IMR-90 (cell line): ENCODE data around the gene PARD3. TPM values are rescaled to one million over a fixed set of nuclear protein-coding genes. Genes with fewer than 3 reads are reported as not detected.

Experiments used
- ATAC-seq: fragments of 200-7000 bp; cut with Tn5 transposase; 2 replicates; pipeline ENCODE4 v1.9.1; 2020; ENCODE audit warnings: low read depth, mild to moderate bottlenecking, moderate library complexity
- BruUV-seq: library from RNA; stranded (reverse); fragments of 400-500 nt; replicated peaks from 2 replicates; lab custom pipeline; 2021; lab: Mats Ljungman, UMichigan
- CTCF ChIA-PET: fragments of 300-600 bp; formaldehyde crosslinking; extraction: SDS; loops from one replicate; lab custom pipeline; 2021; ENCODE audit warnings: antibody characterized with exemption; lab: Yijun Ruan, JAX
- POLR2A ChIA-PET: fragments of 300-600 bp; sonication (Branson Sonifier 250); formaldehyde crosslinking; loops from one replicate; lab custom pipeline; 2022; ENCODE audit warnings: antibody characterized with exemption; ENCODE audit not compliant: unreplicated experiment; lab: Charles Lee
- DNase-seq: peaks from one replicate; pipeline ENCODE4 v3.0.0; 2013
- H2AFZ ChIP-seq: replicated peaks from 2 replicates; pipeline ENCODE3; 2013; ENCODE audit warnings: low read length, mild to moderate bottlenecking; ENCODE audit not compliant: poor library complexity
- H2AK5ac ChIP-seq: 2 replicates; pipeline ENCODE4 v1.6.1; 2013; ENCODE audit warnings: low read depth, low read length, inconsistent platforms
- H2AK9ac ChIP-seq: replicated peaks from 2 replicates; pipeline ENCODE3; 2013; ENCODE audit warnings: mild to moderate bottlenecking, low read depth, low read length, moderate library complexity; ENCODE audit not compliant: poor library complexity
- H2BK120ac ChIP-seq: 2 replicates; pipeline ENCODE4 v1.6.1; 2013; ENCODE audit warnings: low read depth, low read length, inconsistent platforms
- H2BK15ac ChIP-seq: 3 replicates; pipeline ENCODE4 v1.6.1; 2013; ENCODE audit warnings: low read depth, low read length, inconsistent platforms
- H2BK20ac ChIP-seq: 2 replicates; pipeline ENCODE4 v1.6.1; 2013; ENCODE audit warnings: low read depth, mild to moderate bottlenecking, inconsistent platforms, low read length, moderate library complexity
- H2BK5ac ChIP-seq: 2 replicates; pipeline ENCODE4 v1.6.1; 2013; ENCODE audit warnings: mild to moderate bottlenecking, low read depth, low read length, inconsistent platforms; ENCODE audit not compliant: poor library complexity, severe bottlenecking
- H3K14ac ChIP-seq: replicated peaks from 2 replicates; pipeline ENCODE4 v1.6.1; 2013; ENCODE audit warnings: low read depth, low read length, inconsistent platforms
- H3K18ac ChIP-seq: 2 replicates; pipeline ENCODE4 v1.6.1; 2013; ENCODE audit warnings: low read depth, low read length, control low read depth
- H3K23ac ChIP-seq: 2 replicates; pipeline ENCODE4 v1.6.1; 2013; ENCODE audit warnings: low read depth, low read length, inconsistent platforms
- H3K27ac ChIP-seq: 2 replicates; pipeline ENCODE4 v1.5.1; 2013; ENCODE audit warnings: mild to moderate bottlenecking, control low read depth, low read length; ENCODE audit not compliant: insufficient read depth
- H3K27me3 ChIP-seq: 2 replicates; pipeline ENCODE4 v1.6.1; 2013; ENCODE audit warnings: low read length; ENCODE audit not compliant: control insufficient read depth, insufficient read depth
- H3K36me3 ChIP-seq: 2 replicates; pipeline ENCODE4 v1.6.1; 2013; ENCODE audit warnings: low read length, mixed read lengths; ENCODE audit not compliant: control insufficient read depth, insufficient read depth
- H3K4ac ChIP-seq: 2 replicates; pipeline ENCODE4 v1.6.1; 2013; ENCODE audit warnings: low read depth, low read length, inconsistent platforms
- H3K4me1 ChIP-seq: 2 replicates; pipeline ENCODE4 v1.6.1; 2013; ENCODE audit warnings: low read length, mixed read lengths; ENCODE audit not compliant: control insufficient read depth, insufficient read depth
- H3K4me2 ChIP-seq: 2 replicates; pipeline ENCODE4 v1.6.1; 2013; ENCODE audit warnings: low read depth, mild to moderate bottlenecking, control low read depth, low read length, moderate library complexity
- H3K4me3 ChIP-seq: 2 replicates; pipeline ENCODE4 v1.5.1; 2013; ENCODE audit warnings: low read depth, mild to moderate bottlenecking, control low read depth, low read length, moderate library complexity; ENCODE audit not compliant: insufficient read depth
- H3K56ac ChIP-seq: 2 replicates; pipeline ENCODE4 v1.6.1; 2013; ENCODE audit warnings: low read length, inconsistent platforms; ENCODE audit not compliant: insufficient read depth; ENCODE audit errors: extremely low read depth
- H3K79me1 ChIP-seq, 2 experiments: 2 replicates each; pipeline ENCODE4 v1.6.1; 2013; ENCODE audit warnings: low read length in 2 of 2, inconsistent platforms in 1 of 2, low read depth in 1 of 2
- H3K9ac ChIP-seq: 2 replicates; pipeline ENCODE4 v1.6.1; 2013; ENCODE audit warnings: low read depth, low read length, control low read depth
- H3K9me1 ChIP-seq: 2 replicates; pipeline ENCODE4 v1.6.1; 2013; ENCODE audit warnings: low read length, inconsistent platforms; ENCODE audit not compliant: insufficient read depth
- H3K9me3 ChIP-seq: 2 replicates; pipeline ENCODE4 v1.6.1; 2013; ENCODE audit warnings: low read length; ENCODE audit not compliant: control insufficient read depth, insufficient read depth
- H4K20me1 ChIP-seq: 2 replicates; pipeline ENCODE4 v1.6.1; 2013; ENCODE audit warnings: low read length, inconsistent platforms; ENCODE audit not compliant: insufficient read depth
- H4K5ac ChIP-seq: 2 replicates; pipeline ENCODE4 v1.6.1; 2013; ENCODE audit warnings: mild to moderate bottlenecking, low read depth, low read length, control low read depth
- H4K8ac ChIP-seq, 2 experiments: 2 replicates each; pipeline ENCODE4 v1.6.1; 2013; ENCODE audit warnings: low read depth in 2 of 2, low read length in 2 of 2, control low read depth in 1 of 2, inconsistent platforms in 1 of 2
- H4K91ac ChIP-seq: 2 replicates; pipeline ENCODE4 v1.6.1; 2013; ENCODE audit warnings: low read depth, low read length, inconsistent platforms; ENCODE audit not compliant: insufficient read depth
- CEBPB ChIP-seq: IDR thresholded peaks from 2 replicates; pipeline ENCODE4 v1.6.1; 2012; ENCODE audit warnings: low read depth, low read length, improper control_type of control experiment
- CHD1 ChIP-seq: IDR thresholded peaks from 2 replicates; pipeline ENCODE4 v1.6.1; 2012; ENCODE audit warnings: low read depth, low read length, improper control_type of control experiment
- MAFK ChIP-seq: IDR thresholded peaks from 2 replicates; pipeline ENCODE4 v1.6.1; 2012; ENCODE audit warnings: low read depth, low read length, improper control_type of control experiment
- MAZ ChIP-seq: IDR thresholded peaks from 2 replicates; pipeline ENCODE4 v1.6.1; 2012; ENCODE audit warnings: low read depth, mild to moderate bottlenecking, low read length, improper control_type of control experiment, moderate library complexity, borderline replicate concordance
- POLR2A ChIP-seq: IDR thresholded peaks from 2 replicates; pipeline ENCODE4 v1.6.1; 2012; ENCODE audit warnings: mild to moderate bottlenecking, low read depth, low read length
- RAD21 ChIP-seq: IDR thresholded peaks from 2 replicates; pipeline ENCODE4 v1.6.1; 2012; ENCODE audit warnings: low read length, improper control_type of control experiment
- RCOR1 ChIP-seq: IDR thresholded peaks from 2 replicates; pipeline ENCODE4 v1.6.1; 2012; ENCODE audit warnings: mild to moderate bottlenecking, low read length, improper control_type of control experiment; ENCODE audit not compliant: insufficient replicate concordance
- RFX5 ChIP-seq: IDR thresholded peaks from 2 replicates; pipeline ENCODE4 v1.8.0; 2012; ENCODE audit warnings: low read depth, mild to moderate bottlenecking, low read length, moderate library complexity
- WGBS, 2 experiments: methylation state at CpG; one replicate each; pipeline versions ENCODE4 v1.1.5 to v1.1.7; 2013; ENCODE audit warnings: missing lambda C conversion rate in 2 of 2; ENCODE audit not compliant: insufficient read length in 1 of 2; ENCODE audit errors: extremely low coverage in 2 of 2; 5-methylcytosine and 5-hydroxymethylcytosine counted together
- dilution Hi-C: fragments of 300-500 bp; cut with HindIII; formaldehyde crosslinking; loops from one replicate; pipeline ENCODE4 v1.14.3; 2018; ENCODE audit warnings: low sequenced_read_pairs; ENCODE audit not compliant: unreplicated experiment
- in situ Hi-C: fragments of 300-500 bp; cut with MboI; formaldehyde crosslinking; loops from 3 replicates; pipeline ENCODE4 v1.14.3; 2019; ENCODE audit warnings: low sequenced_read_pairs, inconsistent platforms, mixed read lengths
- intact Hi-C: fragments of 100-400 bp; cut with micrococcal nuclease; formaldehyde crosslinking; loops from 2 replicates; pipeline ENCODE4 v1.10.0; 2022
- polyA plus RNA-seq, 3 experiments: library from polyadenylated mRNA; depleted of rRNA; stranded (reverse); fragments of >200 nt; gene quantifications; 2 replicates each; pipeline ENCODE4 v1.2.3, GENCODE V29; 2012; ENCODE audit warnings: low replicate concordance in 1 of 3
- total RNA-seq: library from RNA; depleted of rRNA; stranded (reverse); fragments of >200 nt; gene quantifications from 2 replicates; pipeline ENCODE4 v1.2.3, GENCODE V29; 2012
- TF ChIP-seq, protein P1 (sequence below): fragments of 150-350 bp; IDR thresholded peaks from 2 replicates; pipeline ENCODE4 v1.6.1; 2017; ENCODE audit warnings: mild to moderate bottlenecking, antibody characterized with exemption, low read length, low read depth
- TF ChIP-seq, protein P2 (sequence below): conservative IDR thresholded peaks from 2 replicates; pipeline ENCODE4 v1.5.1; 2012; ENCODE audit warnings: mild to moderate bottlenecking, low read depth, low read length, improper control_type of control experiment

Gene PARD3
- total and polyA plus RNA-seq, 2 of the 4 experiments (the other 2 are of a cell fraction) = 14.6 to 37.5 TPM

DNA sequence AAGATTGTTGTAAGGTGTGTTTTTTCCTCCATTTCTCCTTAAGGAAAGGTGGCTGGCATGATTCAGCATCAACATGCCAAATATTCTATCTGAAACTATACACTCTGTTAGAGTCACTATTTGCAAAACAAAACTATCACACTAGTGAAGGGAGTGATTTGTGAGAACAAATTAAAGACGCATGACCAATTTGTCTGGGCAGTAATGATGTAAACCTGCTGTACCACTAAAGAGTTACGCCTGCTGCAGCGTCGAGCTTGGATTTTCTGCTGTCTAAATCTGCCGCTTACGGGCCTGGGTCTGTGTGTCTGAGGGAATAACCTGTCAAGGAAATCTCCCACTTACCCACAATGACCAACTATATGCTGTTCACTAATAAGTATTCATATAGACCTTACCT, 648.3 kb downstream of the PARD3 start:
- dilution Hi-C loops = no loop called here
- Histone ChIP-seq H3K9me3 (no peaks in the 10 kb centered on the region), H3K27ac (no peak overlapping the region), H3K56ac (no peak overlapping the region), H3K4ac (no peak overlapping the region), H2AK5ac (no peak overlapping the region), H3K23ac (no peak overlapping the region), H2BK5ac (no peak overlapping the region), H2BK20ac (no peak overlapping the region), H3K36me3 (no peaks in the 10 kb centered on the region), H2BK120ac (no peak overlapping the region), H3K27me3 (no peaks in the 10 kb centered on the region), H4K5ac (no peak overlapping the region), H3K4me2 (no peak overlapping the region), H3K14ac (no peak overlapping the region), H3K4me3 (no peak overlapping the region), H4K8ac (no peak overlapping the region), H3K18ac (no peak overlapping the region), H3K4me1 (no peaks in the 10 kb centered on the region), H3K79me1 (no peaks in the 10 kb centered on the region), H2AFZ (no peak overlapping the region), H4K91ac (no peak overlapping the region), H3K9me1 (no peaks in the 10 kb centered on the region), H3K9ac (no peak overlapping the region), H2AK9ac (no peak overlapping the region), H4K20me1 (no peaks in the 10 kb centered on the region), H2BK15ac (no peak overlapping the region)
- ATAC-seq = no peak
- POLR2A ChIA-PET = no interaction called here
- DNase-seq = no peak
- WGBS, 2 experiments = no CpG with 5 or more reads among the region's 6 CpGs
- no TSS peak for BruUV-seq
- TF ChIP-seq POLR2A (no peak), MAFK (no peak), RAD21 (no peak), RCOR1 (no peak), RFX5 (no peak), CHD1 (no peak), CEBPB (no peak), MAZ (no peak)
- TF ChIP-seq, protein P1, sequence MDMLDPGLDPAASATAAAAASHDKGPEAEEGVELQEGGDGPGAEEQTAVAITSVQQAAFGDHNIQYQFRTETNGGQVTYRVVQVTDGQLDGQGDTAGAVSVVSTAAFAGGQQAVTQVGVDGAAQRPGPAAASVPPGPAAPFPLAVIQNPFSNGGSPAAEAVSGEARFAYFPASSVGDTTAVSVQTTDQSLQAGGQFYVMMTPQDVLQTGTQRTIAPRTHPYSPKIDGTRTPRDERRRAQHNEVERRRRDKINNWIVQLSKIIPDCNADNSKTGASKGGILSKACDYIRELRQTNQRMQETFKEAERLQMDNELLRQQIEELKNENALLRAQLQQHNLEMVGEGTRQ = no peak
- TF ChIP-seq, protein P2, sequence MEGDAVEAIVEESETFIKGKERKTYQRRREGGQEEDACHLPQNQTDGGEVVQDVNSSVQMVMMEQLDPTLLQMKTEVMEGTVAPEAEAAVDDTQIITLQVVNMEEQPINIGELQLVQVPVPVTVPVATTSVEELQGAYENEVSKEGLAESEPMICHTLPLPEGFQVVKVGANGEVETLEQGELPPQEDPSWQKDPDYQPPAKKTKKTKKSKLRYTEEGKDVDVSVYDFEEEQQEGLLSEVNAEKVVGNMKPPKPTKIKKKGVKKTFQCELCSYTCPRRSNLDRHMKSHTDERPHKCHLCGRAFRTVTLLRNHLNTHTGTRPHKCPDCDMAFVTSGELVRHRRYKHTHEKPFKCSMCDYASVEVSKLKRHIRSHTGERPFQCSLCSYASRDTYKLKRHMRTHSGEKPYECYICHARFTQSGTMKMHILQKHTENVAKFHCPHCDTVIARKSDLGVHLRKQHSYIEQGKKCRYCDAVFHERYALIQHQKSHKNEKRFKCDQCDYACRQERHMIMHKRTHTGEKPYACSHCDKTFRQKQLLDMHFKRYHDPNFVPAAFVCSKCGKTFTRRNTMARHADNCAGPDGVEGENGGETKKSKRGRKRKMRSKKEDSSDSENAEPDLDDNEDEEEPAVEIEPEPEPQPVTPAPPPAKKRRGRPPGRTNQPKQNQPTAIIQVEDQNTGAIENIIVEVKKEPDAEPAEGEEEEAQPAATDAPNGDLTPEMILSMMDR = no peak
- intact Hi-C loops = no loop called here
- CTCF ChIA-PET = interaction anchor here (0.6 kb wide), 1 partner anchor 207 kb away, joined by 4 read pairs; no protein-coding TSS in a partner anchor
- in situ Hi-C loops = no loop called here
